ENCODE data around the gene TLK1.
"Not testable (repeated sequence)": the region's sequence is repeated elsewhere in the genome, so short reads cannot be mapped to it uniquely, and the experiment has no call there.

DNA sequence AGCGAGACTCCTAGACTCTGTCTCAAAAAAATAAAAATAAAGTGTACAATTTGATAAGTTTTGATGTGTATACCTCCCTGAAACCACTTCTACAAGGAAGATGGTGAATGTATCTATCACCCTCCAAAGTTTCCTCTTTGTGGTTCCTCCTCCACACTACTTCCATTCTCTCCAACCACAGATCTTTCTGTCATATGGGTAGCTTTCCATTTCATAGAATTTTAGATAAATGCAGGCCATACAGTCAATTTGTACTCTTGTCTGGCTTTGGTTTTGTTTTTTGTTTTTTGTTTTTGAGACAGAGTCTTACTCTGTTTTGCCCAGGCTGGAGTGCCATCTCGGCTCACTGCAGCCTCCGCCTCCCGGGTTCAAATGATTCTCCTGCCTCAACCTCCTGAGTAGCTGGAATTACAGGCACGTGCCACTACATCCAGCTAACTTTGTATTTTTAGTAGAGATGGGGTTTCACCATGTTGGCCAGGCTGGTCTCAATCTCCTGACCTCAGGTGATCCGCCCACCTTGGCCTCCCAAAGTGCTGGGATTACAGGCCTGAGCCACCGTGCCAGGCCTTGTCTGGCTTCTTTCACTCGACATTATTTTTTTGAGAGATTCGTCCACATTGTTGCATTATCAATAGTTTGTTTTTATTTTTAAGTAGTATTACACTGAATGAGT, 2.0 kb upstream of the TLK1 start:
- TF ChIP-seq, protein P1, sequence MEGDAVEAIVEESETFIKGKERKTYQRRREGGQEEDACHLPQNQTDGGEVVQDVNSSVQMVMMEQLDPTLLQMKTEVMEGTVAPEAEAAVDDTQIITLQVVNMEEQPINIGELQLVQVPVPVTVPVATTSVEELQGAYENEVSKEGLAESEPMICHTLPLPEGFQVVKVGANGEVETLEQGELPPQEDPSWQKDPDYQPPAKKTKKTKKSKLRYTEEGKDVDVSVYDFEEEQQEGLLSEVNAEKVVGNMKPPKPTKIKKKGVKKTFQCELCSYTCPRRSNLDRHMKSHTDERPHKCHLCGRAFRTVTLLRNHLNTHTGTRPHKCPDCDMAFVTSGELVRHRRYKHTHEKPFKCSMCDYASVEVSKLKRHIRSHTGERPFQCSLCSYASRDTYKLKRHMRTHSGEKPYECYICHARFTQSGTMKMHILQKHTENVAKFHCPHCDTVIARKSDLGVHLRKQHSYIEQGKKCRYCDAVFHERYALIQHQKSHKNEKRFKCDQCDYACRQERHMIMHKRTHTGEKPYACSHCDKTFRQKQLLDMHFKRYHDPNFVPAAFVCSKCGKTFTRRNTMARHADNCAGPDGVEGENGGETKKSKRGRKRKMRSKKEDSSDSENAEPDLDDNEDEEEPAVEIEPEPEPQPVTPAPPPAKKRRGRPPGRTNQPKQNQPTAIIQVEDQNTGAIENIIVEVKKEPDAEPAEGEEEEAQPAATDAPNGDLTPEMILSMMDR (conservative IDR thresholded peaks at IDR 0.05) = not testable (repeated sequence)
- TF ChIP-seq ZFX (IDR thresholded peaks at IDR 0.05) = not testable (repeated sequence)

Data from C4-2B (cell line).